Kasumi-1 (cell line): ENCODE measurements around the gene EPM2A.

Experiments
- DNase-seq, 2 experiments: peaks; one replicate each; lab custom pipeline; 2025; lab: John Stamatoyannopoulos, UW

EPM2A gene

GRCh38 chr6:145602726-145603326, 132.5 kb downstream of the EPM2A start:
- DNase-seq: no peak

GRCh38 chr6:145601397-145601796, 133.9 kb downstream of the EPM2A start:
- no peak for DNase-seq

DNA sequence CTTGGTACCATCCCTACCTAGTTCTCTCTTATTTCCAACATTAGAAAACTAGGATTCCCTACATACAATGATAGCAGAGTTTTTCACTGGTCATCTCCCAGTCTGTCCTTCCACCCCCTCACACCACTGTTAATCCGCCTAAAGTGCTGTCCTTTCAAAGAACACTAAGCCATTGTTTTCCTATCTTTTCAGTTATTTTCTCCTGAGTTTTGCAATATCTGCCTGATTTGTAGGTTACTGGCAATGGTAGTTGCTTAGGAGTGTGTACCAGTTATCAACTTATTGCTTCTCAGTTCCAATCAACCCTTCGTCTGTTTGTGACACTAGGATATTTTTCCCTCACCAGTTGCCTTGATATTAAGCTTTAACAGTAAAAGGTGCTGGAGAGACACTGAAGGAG, 135.0 kb downstream of the EPM2A start:
- no peak for DNase-seq

- DNase-seq: no peak
Measured at GRCh38 chr6:145588981-145589380, 146.3 kb downstream of the EPM2A start.

DNA sequence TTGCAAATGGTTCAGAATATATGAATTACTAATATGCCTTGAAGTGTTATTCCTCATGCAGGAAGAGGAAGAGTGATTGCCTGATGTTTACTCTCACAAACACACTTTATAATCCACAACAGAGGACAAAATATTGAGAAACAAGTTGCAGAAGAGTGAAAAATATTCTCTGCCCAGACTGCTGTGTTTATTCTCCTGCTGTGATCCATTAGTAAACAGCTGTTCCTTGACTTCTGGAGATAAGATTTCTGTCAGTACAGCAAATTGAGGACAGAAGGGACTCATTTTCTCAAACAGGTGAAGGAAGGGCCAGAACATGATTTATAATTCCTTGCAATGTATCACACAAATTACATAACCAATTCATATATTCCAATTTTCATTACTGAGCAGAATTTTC, 148.0 kb downstream of the EPM2A start:
- no peak for DNase-seq

DNA sequence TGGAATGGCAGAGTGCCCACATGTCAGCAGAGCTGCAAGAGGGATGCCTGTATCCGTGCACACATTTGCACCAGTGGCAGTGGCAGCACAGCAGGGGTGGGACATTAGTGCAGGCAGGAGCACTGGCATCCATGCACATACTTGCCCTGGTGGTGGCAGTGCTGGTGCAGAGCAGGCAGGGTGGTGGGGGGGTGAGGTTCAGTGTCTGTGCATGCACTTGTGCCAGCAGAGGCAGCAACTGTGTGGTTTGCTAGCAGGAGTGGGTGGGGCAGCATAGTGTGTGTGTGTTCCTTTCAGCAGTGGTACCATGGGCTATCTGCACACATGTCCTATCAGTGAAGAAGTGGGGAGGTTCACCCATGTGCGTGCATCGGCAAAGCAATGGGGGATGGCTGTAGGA, 151.6 kb downstream of the EPM2A start:
- no peak for DNase-seq
